GM19328 (cell line): ENCODE data around the gene SLC7A6.
"Not testable (repeated sequence)": the region's sequence is repeated elsewhere in the genome, so short reads cannot be mapped to it uniquely, and the experiment has no call there.

Experiments used
- ATAC-seq: cut with Tn5 transposase; IDR thresholded peaks from one replicate; pipeline ENCODE4 v1.9.1; 2021; ENCODE audit warnings: mild to moderate bottlenecking, moderate library complexity; ENCODE audit not compliant: unreplicated experiment

The SLC7A6 gene

DNA sequence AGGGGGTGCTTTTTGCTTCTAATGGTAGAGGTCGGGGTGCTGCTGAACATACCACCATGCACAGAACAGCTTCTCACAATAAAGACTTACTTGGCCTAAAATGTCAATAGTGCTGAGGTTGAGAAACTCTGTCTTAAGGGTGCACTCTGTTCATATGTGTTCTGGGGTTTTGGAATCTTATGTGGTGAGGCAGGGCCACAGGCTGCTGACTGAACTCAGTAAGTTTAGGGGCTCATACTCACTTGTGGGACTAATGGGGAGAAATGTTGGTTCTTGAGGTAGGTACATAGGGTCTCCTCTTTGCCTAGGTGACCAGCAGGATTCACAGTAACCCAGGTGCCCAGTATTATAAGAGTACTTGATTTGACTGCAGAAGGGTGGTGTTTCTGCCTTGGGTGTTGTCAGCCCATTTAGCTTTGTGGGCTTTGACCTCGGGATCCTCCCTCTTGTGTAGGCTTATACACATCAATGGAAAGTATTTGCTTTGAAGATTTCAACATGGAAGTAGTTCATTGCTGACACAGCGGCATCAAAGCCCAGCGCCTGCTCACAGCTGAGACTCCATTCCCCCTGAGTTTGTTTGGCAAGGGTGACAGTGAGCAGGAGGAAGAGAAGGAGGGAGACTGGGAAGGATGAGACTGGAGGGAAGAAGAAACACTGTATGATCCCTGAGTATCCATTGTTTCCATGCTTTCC lies 17.2 kb downstream of the SLC7A6 start:
- ATAC-seq = no peak

- ATAC-seq = no peak
These were observed 17.7 kb downstream of the SLC7A6 start for GRCh38 chr16:68282064-68282452.

DNA sequence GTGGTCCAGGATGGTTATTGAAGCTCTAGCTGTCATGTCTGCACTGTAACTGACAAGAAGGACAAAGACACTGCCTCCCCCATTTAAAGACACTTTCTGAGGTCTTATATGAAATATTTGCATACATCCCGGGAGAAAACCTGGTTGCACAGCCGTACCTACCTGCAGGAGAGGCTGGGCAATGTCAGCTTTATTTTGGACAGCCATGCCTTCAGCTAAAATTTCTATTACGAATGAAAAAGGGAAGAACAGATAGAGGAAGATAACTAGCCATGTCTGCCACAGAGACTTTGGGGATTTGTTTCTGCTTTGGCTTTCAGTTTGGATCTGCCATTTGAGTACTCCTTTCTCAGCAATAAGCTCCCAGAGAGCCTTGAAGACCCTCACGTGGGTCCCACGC lies 19.0 kb downstream of the SLC7A6 start:
- no peak for ATAC-seq

- no peak for ATAC-seq
These were observed 19.7 kb downstream of the SLC7A6 start for GRCh38 chr16:68283801-68284598.

GRCh38 chr16:68284847-68285246 lies 20.5 kb downstream of the SLC7A6 start:
- ATAC-seq = peak; percentile 38

DNA sequence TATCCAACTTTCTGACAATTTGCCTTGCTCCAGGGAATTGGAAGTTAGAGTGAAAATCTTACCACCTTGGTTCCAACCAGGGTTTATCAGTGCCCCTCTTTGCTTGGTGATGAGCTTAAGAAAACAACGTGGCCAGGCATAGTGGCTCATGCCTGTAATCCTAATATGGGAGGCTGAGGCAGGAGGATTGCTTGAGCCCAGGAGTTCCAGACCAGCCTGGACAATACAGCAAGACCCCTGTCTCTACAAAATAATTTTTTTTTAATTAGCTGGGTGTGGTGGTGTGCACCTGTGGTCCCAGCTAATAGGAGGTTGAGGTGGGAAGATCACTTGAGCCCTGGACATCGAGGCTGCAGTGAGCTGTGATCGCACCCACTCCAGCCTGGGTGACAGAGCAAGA lies 21.4 kb downstream of the SLC7A6 start:
- ATAC-seq = no peak

DNA sequence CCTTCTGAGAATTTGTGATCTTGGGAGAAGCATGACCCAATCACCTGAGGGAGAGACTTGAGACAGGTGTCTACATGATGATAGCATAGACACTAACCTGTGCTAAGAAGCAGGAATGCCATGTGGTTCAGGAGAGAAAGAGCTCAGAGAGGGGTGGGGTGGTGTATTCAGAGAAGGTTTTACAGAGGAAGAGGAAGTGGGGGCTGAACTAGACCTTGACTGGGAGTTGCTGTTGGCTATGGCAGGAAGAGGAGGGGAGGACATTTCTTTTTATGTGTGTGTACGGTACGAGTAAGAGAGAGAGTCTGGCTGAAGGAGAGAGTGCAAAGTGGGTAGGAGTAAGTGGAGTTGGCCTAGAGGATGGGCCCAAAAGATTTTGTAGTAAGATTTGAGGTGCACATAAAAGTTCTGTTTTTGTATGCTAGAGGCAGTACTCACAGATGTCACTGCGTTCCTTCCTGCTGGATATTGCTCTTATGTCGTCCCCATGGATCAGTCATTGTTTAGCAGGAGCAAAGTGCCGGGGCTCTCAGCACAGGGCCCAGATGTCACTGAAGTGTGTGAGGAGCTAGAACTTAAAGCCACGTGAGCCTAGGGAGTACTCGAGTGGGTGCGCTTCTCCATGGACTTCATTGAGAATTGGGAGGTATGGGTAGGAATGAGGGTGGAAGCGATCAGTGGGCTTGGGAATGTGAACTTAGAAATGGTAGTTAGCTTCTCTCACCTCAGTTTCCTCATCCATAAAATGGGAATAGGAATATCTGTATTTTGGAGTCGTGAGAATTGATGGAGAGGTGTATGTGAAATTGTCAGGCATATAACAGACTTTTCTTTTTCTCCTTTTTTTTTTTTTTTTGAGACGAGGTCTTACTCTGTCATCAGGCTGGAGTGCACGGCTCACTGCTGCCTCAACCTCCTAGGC lies 22.1 kb downstream of the SLC7A6 start:
- no peak for ATAC-seq

DNA sequence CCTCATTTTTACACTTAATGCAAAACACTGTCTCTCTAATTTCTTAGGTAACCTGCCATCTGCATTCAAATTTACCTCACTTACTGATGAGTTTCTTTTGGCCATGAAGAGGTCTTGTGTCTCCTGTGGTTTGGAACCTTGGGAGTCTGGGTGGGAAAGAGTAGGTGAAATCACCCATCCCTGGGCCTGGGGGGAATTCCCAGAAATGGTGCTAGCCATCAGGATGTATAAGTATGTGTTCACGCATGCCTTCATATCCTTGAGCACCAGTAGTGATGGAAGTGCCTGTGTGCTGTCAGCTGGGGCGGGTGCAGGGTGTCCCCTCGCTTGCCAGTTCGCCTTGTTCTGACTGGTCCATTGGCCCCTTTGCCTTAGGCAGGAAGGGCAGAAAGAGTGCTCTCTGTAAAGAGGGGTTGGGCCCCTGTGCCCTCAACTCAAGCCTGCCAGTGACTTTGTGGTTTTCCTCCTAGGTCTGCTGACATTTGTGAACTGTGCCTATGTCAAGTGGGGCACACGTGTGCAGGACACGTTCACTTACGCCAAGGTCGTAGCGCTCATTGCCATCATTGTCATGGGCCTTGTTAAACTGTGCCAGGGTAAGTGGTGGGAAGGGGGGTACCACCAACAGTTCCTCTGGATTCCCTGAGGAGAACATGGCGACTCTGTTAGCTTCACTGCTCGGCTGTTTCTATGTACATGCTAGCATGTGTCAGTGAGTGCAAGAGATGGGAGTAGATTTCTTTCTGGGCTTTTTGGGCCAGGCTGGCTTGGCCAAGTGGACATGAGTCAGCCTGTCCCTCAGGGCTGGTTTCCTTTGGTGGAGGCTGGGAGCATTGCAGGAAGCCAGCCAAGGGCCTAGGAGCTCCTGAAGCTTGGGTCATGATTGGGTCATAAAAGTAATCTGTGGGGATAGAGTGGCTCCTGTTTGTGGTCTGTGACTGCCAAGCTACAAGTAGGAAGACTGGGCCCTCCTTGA lies 23.2 kb downstream of the SLC7A6 start:
- no peak for ATAC-seq

- no peak for ATAC-seq
These were observed 23.9 kb downstream of the SLC7A6 start for GRCh38 chr16:68288252-68288650.

- not testable (repeated sequence) for ATAC-seq
These were observed 24.5 kb downstream of the SLC7A6 start for GRCh38 chr16:68288796-68289195.

DNA sequence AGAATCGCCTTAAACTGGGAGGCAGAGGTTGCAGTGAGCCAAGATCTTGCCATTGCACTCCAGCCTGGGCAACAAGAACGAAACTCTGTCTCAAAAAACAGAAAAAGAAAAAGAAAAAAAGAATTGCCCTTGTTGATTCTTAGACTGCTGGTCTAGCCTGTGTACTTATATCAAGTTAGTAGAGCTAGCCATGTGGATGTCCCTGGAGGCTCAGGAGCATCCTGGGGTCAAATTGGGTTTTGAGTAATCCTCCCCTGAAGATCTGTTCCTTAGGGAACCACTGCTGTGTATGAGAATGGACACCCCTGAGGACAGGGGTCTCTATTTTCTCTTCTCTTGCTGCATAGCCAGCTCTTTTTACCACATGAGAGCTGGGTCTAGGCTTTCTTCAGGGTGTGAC lies 24.9 kb downstream of the SLC7A6 start:
- no peak for ATAC-seq

DNA sequence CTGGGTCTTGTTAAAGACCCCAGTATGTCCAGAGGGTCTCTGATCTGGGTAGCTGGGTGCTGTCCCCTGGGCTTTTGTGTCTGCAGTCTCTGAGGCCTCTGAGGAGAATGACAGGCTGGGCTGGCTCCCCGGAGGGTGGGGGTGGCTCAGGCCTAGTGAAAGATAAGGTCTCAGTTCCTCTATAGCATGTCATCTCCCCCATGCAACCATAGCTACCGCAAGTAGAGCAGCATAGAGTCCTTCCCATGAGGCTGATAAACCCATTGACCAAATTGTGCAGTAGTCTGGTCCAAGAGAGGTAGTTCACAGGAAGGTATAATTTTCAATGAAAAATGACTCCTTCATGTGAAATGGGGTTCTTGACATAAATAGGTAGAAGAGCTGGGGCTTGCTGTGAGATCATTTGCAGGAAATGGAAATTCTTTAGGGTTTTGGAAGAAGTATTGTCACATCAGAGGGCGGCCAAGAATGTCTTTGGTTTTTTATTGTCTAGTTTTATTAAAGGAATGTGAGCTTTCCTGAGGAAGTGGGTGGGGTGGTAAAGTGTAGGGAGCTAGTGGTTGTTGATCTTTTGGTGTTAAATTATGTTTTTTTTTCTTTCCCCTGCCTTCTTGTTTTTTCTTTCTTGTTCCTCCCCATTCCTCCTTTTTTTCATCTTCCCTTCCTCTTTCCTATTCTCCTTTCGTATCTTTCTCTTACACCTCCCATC lies 25.4 kb downstream of the SLC7A6 start:
- ATAC-seq = peak; percentile 77

DNA sequence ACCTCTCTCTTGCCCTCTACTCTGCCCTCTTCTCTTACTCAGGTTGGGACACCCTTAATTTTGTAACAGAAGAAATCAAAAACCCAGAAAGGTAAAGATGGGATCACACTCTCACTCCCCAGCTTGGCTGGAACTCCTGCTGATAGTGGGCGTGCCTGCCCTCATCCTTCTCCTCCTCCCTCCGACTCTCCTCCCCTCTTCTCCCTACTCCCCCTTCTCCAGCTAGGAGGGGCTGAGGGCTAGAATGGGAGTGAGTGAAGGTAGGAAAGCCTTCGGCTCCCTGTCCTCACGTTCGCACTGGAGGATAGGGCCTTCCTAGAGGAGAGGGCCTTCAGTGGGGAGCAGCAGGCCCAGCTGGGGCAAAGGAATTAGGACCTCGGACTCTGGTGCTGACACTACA lies 26.1 kb downstream of the SLC7A6 start:
- no peak for ATAC-seq

- ATAC-seq = no peak
These were observed 26.9 kb downstream of the SLC7A6 start for GRCh38 chr16:68291227-68291626.

- ATAC-seq = no peak
These were observed 28.1 kb downstream of the SLC7A6 start for GRCh38 chr16:68292425-68292824.

- ATAC-seq = no peak
These were observed 32.0 kb downstream of the SLC7A6 start for GRCh38 chr16:68296291-68296690.

DNA sequence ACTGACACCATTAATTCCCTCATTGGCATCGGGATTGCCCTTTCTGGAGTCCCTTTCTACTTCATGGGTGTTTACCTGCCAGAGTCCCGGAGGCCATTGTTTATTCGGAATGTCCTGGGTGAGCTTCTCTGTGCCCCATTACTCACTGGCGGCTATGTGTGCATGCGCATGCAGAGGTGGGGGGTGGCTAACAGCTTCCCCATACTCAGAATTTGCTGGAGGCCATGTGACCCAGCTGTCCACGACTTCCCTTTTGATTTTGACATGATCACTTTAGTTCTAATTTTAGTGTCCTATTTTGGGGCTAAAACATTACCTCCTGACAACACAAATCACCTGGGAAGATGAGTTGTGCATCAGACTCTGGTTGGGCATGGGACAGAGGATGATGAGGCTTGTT lies 32.4 kb downstream of the SLC7A6 start:
- no peak for ATAC-seq

- ATAC-seq = no peak
These were observed 33.6 kb downstream of the SLC7A6 start for GRCh38 chr16:68297908-68298307.

DNA sequence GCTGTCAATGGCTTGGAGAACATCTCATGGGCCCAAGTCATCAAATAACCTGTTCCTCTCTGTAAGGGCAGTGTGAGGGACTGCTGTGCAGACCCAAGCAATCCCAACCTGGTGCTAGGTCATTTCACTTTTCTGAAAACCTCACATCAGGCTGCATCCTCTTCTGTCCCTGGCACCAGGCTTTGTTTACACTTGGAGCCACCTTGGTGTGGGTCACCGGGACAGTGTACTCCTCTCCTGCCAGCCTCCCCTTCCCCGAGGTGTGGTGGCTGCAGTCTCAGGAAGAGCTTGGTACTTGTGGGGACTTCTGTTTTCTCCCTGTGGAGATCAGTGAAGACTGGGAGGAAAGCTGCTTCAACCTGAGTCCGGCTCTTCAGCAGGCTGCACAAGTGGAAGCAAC lies 34.0 kb downstream of the SLC7A6 start:
- no peak for ATAC-seq
